Cardiac muscle cell (in vitro differentiated cells and primary cell): Measurements from ENCODE around the gene VAV3. TPM values are rescaled to one million over a fixed set of nuclear protein-coding genes. Genes with fewer than 3 reads are reported as not detected.
"Not testable (repeated sequence)": the region's sequence is repeated elsewhere in the genome, so short reads cannot be mapped to it uniquely, and the experiment has no call there.

Experiments
- DNase-seq, 2 donors: peaks; one replicate each; pipeline versions ENCODE4 v3.0.0 to v3.0.0-alpha.2; 2010 to 2017; ENCODE audit warnings: low read depth in 1 of 2, low spot score in 1 of 2
- H3K27ac ChIP-seq: fragments of 200-600 bp; sonication (generic); 2 replicates; pipeline ENCODE4 v1.5.1; 2016
- H3K27me3 ChIP-seq: fragments of 200-600 bp; sonication (generic); 2 replicates; pipeline ENCODE4 v1.6.0; 2016; ENCODE audit warnings: control low read depth
- H3K36me3 ChIP-seq: fragments of 200-600 bp; sonication (generic); 2 replicates; pipeline ENCODE4 v1.5.1; 2016; ENCODE audit warnings: control low read depth
- H3K4me1 ChIP-seq: fragments of 200-600 bp; sonication (generic); 2 replicates; pipeline ENCODE4 v1.8.1; 2017; ENCODE audit warnings: low read depth, mild to moderate bottlenecking, mixed run types
- H3K4me3 ChIP-seq: fragments of 200-600 bp; sonication (generic); 2 replicates; pipeline ENCODE4 v1.5.1; 2016; ENCODE audit warnings: mild to moderate bottlenecking
- H3K9me3 ChIP-seq: fragments of 200-600 bp; sonication (generic); 2 replicates; pipeline ENCODE4 v1.5.1; 2017; ENCODE audit warnings: low read depth, mild to moderate bottlenecking, control low read depth
- CTCF ChIP-seq: IDR thresholded peaks from 2 replicates; pipeline ENCODE4 v1.5.1; 2012; ENCODE audit warnings: low read depth, mild to moderate bottlenecking, low read length
- polyA plus RNA-seq: library from polyadenylated mRNA; unstranded; fragments of >200 nt; fragmentation: Nextera tagmentation; extraction: Ambion mirVana; gene quantifications from 2 replicates; pipeline ENCODE4 v1.2.1, GENCODE V29; 2016
- total RNA-seq: library from RNA; depleted of rRNA; stranded (reverse); fragments of >200 nt; gene quantifications from 2 replicates; pipeline ENCODE4 v1.2.3, GENCODE V29; 2016

Gene VAV3
- total and polyA plus RNA-seq, 2 experiments from 2014 or later, result 0.33 to 0.86 TPM

DNA sequence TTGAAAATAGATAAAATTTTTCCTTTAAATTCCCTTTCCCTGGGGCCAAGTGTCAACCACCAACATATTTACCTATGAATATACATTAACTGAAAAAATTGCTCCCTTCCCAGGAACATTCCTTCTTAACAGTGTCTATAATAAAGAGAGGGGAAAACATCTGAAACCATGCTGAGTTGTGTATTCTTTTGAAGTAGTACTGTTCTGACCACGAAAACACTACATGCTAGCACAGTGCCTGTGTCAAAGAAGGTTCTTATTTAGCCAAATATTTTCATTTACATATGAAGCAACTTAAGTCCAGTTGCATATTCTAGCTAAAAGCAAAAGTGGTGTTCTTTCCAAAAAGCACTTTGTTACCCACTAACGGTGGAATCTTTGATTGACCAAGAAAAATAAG, 311.2 kb downstream of the VAV3 start:
- no peak overlapping the region for H3K27ac ChIP-seq
- no peaks in the 10 kb centered on the region for H3K4me1 ChIP-seq
- H3K9me3 ChIP-seq, result no peaks in the 10 kb centered on the region
- no peaks in the 10 kb centered on the region for H3K36me3 ChIP-seq
- no peak for DNase-seq
- no peak for TF ChIP-seq CTCF
- no peak overlapping the region for H3K4me3 ChIP-seq
- H3K27me3 ChIP-seq, result no peaks in the 10 kb centered on the region

DNA sequence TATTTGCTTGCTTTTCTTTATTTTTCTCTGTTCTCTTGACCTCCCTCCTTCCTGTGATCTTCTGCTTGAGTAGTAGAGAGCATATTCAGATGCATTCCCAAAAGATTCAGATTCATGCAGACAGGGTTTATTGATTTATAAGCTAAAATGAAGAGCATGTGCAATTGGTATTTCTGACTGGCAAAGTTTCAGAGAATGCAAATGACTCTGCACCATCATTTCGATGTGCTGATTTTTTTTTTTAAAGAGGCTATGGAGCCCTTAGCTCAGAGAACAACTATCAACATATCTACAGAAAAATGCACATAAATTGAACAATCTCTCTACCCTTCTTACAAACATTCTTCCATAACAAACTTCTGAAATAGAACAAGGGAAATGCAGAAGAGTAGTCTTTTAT, 312.0 kb downstream of the VAV3 start:
- no peak overlapping the region for H3K4me3 ChIP-seq
- H3K36me3 ChIP-seq, result no peaks in the 10 kb centered on the region
- no peak overlapping the region for H3K27ac ChIP-seq
- no peaks in the 10 kb centered on the region for H3K9me3 ChIP-seq
- H3K4me1 ChIP-seq, result no peaks in the 10 kb centered on the region
- no peak for DNase-seq
- TF ChIP-seq CTCF, result no peak
- H3K27me3 ChIP-seq, result no peaks in the 10 kb centered on the region

- not testable (repeated sequence) for H3K27ac ChIP-seq, H3K9me3 ChIP-seq, H3K4me1 ChIP-seq, H3K36me3 ChIP-seq, H3K4me3 ChIP-seq, DNase-seq, H3K27me3 ChIP-seq
These were observed 314.2 kb downstream of the VAV3 start for GRCh38 chr1:107650825-107651224.

DNA sequence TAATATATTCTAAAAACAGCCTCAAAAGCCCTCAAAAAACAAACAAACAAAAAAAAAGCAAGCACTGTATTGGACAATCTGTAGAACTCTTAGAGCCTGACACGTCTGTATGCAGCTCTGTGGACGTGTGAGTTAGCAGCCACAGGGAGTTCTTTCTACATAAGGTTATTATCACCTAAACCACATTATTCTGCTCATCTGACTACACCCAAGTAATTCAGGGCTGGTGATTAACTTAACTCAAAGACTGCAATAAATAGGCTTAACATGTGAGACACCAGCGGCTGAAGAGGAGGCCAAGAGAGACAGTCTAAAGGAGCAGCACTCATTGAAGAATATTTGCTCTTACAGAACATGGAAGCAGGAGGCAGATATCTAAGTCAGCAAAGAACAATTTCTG, 316.0 kb downstream of the VAV3 start:
- Histone ChIP-seq H3K27ac (no peak overlapping the region), H3K4me3 (no peak overlapping the region), H3K27me3 (no peaks in the 10 kb centered on the region), H3K9me3 (no peaks in the 10 kb centered on the region), H3K4me1 (no peaks in the 10 kb centered on the region), H3K36me3 (no peaks in the 10 kb centered on the region)
- DNase-seq, result no peak
- TF ChIP-seq CTCF, result no peak

GRCh38 chr1:107648071-107648470, 316.9 kb downstream of the VAV3 start:
- no peaks in the 10 kb centered on the region for H3K4me1 ChIP-seq
- TF ChIP-seq CTCF, result no peak
- no peaks in the 10 kb centered on the region for H3K36me3 ChIP-seq
- H3K4me3 ChIP-seq, result no peak overlapping the region
- H3K27ac ChIP-seq, result no peak overlapping the region
- H3K9me3 ChIP-seq, result no peaks in the 10 kb centered on the region
- no peaks in the 10 kb centered on the region for H3K27me3 ChIP-seq
- peak in 1 of 2 donors; percentile 8 for DNase-seq

GRCh38 chr1:107647012-107647411, 318.0 kb downstream of the VAV3 start:
- Histone ChIP-seq H3K36me3 (no peaks in the 10 kb centered on the region), H3K4me3 (no peak overlapping the region), H3K27me3 (no peaks in the 10 kb centered on the region), H3K4me1 (no peaks in the 10 kb centered on the region), H3K9me3 (no peaks in the 10 kb centered on the region), H3K27ac (no peak overlapping the region)
- TF ChIP-seq CTCF, result no peak
- DNase-seq, result no peak
